Measurements from ENCODE around the gene SLC25A6. TPM values are rescaled to one million over a fixed set of nuclear protein-coding genes. Genes with fewer than 3 reads are reported as not detected.

SLC25A6 gene
- polyA plus RNA-seq, 1 of the 3 experiments (the other 2 are of a cell fraction), result 981 TPM

DNA sequence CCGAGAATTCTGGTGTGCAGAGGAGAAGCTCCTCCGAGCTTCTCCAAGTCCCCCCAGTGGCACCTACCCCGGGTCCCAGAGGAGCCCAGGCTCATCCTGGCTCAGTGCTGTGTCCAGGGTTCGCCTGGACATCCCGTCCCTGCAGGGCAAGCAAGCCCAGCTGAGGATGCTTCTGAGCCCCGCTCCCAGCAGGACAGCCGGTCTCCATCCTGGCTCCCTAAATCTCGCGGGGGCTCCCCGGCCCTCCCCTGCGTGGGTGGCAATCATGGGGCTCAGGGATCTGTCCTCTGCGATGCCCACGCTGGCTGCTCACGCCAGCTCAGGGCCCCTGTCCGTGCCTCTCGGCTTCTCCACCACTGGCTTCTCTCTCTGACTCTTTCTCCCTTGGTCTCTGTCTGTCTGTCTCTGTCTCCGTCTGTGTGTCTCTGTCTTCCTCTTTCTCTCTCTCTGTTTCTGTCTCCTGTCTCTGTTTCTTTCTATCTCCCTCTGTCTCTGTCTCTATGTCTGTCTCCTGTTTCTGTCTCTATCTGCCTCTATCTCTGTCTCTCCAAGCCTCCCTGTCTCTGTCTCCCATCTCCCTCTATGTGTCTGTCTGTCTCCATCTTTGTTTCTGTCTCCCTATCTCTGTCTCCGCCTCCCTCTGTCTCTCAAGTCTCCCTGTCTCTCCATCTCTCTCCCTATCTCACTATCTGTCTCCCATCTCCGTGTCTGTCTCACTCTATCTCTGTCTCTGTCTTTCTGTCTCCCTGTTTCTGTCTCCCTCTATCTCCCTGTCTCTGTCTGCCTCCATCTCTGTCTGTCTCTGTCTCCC lies 27.8 kb upstream of the SLC25A6 start:
- Histone ChIP-seq H3K9me2 (no peaks in the 10 kb centered on the region), H2AFZ (ENCODE audit: low read depth) (no peak overlapping the region), H3K4me1 (ENCODE audit: control insufficient read depth in 1 of 2, insufficient read depth in 2 of 2, low read depth in 1 of 2, low read length in 1 of 2) (no peaks in the 10 kb centered on the region), H3K9me3 (no peaks in the 10 kb centered on the region), H3F3A (replicated peaks; ENCODE audit: insufficient read depth) (peaks cover 9% of the 10 kb centered on the region), H3K27me3 (ENCODE audit: insufficient read depth) (no peaks in the 10 kb centered on the region), H4K20me1 (ENCODE audit: insufficient read depth) (no peaks in the 10 kb centered on the region), H3K4me2 (no peak overlapping the region), H3K4me3 (ENCODE audit: low read depth in 2 of 2, low read length in 1 of 2) (no peak overlapping the region), H3K27ac (ENCODE audit: low read depth in 2 of 2, low read length in 1 of 2) (no peak overlapping the region), H3K36me3 (replicated peaks in 1 of 2; ENCODE audit: control insufficient read depth in 1 of 2, insufficient read depth in 2 of 2, low read length in 1 of 2) (peaks cover 0 to 18% of the 10 kb centered on the region in 2 experiments), H3K79me2 (ENCODE audit: insufficient read depth) (no peaks in the 10 kb centered on the region), H3K9ac (no peak overlapping the region)
- no peak for TF ChIP-seq FOSL2 (IDR thresholded peaks at IDR 0.05; ENCODE audit: borderline replicate concordance, low read depth)
- no peak for TF ChIP-seq JUND (IDR thresholded peaks at IDR 0.05)
- TF ChIP-seq, protein P1, sequence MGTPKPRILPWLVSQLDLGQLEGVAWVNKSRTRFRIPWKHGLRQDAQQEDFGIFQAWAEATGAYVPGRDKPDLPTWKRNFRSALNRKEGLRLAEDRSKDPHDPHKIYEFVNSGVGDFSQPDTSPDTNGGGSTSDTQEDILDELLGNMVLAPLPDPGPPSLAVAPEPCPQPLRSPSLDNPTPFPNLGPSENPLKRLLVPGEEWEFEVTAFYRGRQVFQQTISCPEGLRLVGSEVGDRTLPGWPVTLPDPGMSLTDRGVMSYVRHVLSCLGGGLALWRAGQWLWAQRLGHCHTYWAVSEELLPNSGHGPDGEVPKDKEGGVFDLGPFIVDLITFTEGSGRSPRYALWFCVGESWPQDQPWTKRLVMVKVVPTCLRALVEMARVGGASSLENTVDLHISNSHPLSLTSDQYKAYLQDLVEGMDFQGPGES (IDR thresholded peaks at IDR 0.05; ENCODE audit: low read depth, low read length), result no peak
- no peak for TF ChIP-seq RAD21 (IDR thresholded peaks at IDR 0.05; ENCODE audit: low read length)
- TF ChIP-seq TAF1 (IDR thresholded peaks at IDR 0.05; ENCODE audit: borderline replicate concordance, low read depth, low read length), result no peak
- no peak for TF ChIP-seq RXRA (IDR thresholded peaks at IDR 0.05; ENCODE audit: borderline replicate concordance, low read depth)
- no peak for TF ChIP-seq TEAD4 (IDR thresholded peaks at IDR 0.05; ENCODE audit: borderline replicate concordance, insufficient read depth)
- no peak for TF ChIP-seq POLR2AphosphoS5 (IDR thresholded peaks at IDR 0.05; ENCODE audit: low read depth, low read length)
- TF ChIP-seq RCOR1 (IDR thresholded peaks at IDR 0.05; ENCODE audit: low read length), result no peak
- TF ChIP-seq FOXM1 (IDR thresholded peaks at IDR 0.05; ENCODE audit: low read depth), result no peak
- POLR2A ChIA-PET, result no interaction called here
- no peak for DNase-seq
- WGBS (ENCODE audit: low lambda C conversion rate), result 87% methylated on average over 10 of the region's 19 CpGs
- CTCF ChIA-PET, result no interaction called here

DNA sequence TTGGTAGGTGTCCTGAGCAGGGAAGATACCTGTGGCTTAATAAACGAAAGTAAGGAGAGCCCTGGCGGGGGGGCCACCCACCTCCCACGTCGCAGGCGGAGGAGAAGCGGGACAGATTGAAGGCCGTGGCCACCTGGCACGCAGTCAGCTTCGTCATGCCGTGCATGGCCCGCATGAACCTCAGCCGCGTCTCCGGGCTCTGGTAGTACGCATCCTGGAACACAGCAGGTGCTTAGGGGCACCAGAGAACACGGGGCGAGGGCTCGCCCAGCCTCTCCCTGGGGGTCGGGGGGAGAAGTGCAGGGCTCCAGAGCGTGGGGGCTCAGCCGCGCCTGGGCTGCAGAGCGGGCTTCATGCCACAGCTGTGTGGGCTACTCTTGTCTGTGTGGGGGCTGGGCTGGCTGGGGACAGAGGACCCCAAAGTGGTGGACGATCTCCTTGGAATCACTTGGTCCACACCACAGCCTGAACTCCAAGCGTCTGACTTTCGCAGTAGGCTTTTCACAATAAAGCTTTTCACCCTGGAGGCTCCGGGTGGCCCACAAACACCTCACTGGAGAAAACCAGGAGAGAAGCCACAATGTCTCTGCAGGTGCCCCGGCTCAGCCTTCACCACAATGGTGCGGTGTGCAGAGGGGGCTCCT lies 27.1 kb upstream of the SLC25A6 start:
- Histone ChIP-seq H3K9me3 (no peaks in the 10 kb centered on the region), H3K4me3 (ENCODE audit: low read depth in 2 of 2, low read length in 1 of 2) (no peak overlapping the region), H3K9ac (no peak overlapping the region), H3K4me2 (no peak overlapping the region), H4K20me1 (ENCODE audit: insufficient read depth) (no peaks in the 10 kb centered on the region), H3K27ac (ENCODE audit: low read depth in 2 of 2, low read length in 1 of 2) (no peak overlapping the region), H2AFZ (ENCODE audit: low read depth) (no peak overlapping the region), H3K4me1 (ENCODE audit: control insufficient read depth in 1 of 2, insufficient read depth in 2 of 2, low read depth in 1 of 2, low read length in 1 of 2) (no peaks in the 10 kb centered on the region), H3K36me3 (replicated peaks in 1 of 2; ENCODE audit: control insufficient read depth in 1 of 2, insufficient read depth in 2 of 2, low read length in 1 of 2) (peaks cover 0 to 22% of the 10 kb centered on the region in 2 experiments), H3K79me2 (ENCODE audit: insufficient read depth) (no peaks in the 10 kb centered on the region), H3K9me2 (no peaks in the 10 kb centered on the region), H3F3A (replicated peaks; ENCODE audit: insufficient read depth) (peaks cover 9% of the 10 kb centered on the region), H3K27me3 (ENCODE audit: insufficient read depth) (no peaks in the 10 kb centered on the region)
- DNase-seq, result no peak
- 89% methylated on average over 17 of the region's 29 CpGs for WGBS (ENCODE audit: low lambda C conversion rate)
- TF ChIP-seq, protein P2, sequence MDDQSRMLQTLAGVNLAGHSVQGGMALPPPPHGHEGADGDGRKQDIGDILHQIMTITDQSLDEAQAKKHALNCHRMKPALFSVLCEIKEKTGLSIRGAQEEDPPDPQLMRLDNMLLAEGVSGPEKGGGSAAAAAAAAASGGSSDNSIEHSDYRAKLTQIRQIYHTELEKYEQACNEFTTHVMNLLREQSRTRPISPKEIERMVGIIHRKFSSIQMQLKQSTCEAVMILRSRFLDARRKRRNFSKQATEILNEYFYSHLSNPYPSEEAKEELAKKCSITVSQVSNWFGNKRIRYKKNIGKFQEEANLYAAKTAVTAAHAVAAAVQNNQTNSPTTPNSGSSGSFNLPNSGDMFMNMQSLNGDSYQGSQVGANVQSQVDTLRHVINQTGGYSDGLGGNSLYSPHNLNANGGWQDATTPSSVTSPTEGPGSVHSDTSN (IDR thresholded peaks at IDR 0.05), result no peak
- TF ChIP-seq RXRA (IDR thresholded peaks at IDR 0.05; ENCODE audit: borderline replicate concordance, low read depth) (no peak), POLR2AphosphoS5 (IDR thresholded peaks at IDR 0.05; ENCODE audit: low read depth, low read length) (0 out of 2 replicates have a peak, but pooled peaks have one; percentile 14), NRF1 (IDR thresholded peaks at IDR 0.05; ENCODE audit: low read depth, low read length) (no peak), EP300 (IDR thresholded peaks at IDR 0.05; ENCODE audit: borderline replicate concordance in 1 of 2, low read depth in 1 of 2, low read length in 1 of 2) (no peak), JUND (IDR thresholded peaks at IDR 0.05) (no peak)
- CTCF ChIA-PET, result no interaction called here
- POLR2A ChIA-PET, result no interaction called here

All from SK-N-SH (cell line).